Large intestine (tissue), 3 donors: ENCODE data around the gene CXCL14. TPM values are rescaled to one million over a fixed set of nuclear protein-coding genes. Genes with fewer than 3 reads are reported as not detected.

Source experiments
- DNase-seq, 2 donors: peaks; one replicate each; pipeline versions ENCODE4 v3.0.0 to v3.0.0-alpha.2; 2013
- H3K27ac ChIP-seq: one replicate; pipeline ENCODE4 v1.5.1; 2013; ENCODE audit warnings: low read length
- H3K27me3 ChIP-seq: 2 replicates; pipeline ENCODE4 v1.6.1; 2013; ENCODE audit warnings: low read length; ENCODE audit not compliant: control insufficient read depth, insufficient read depth
- H3K36me3 ChIP-seq: 2 replicates; pipeline ENCODE4 v1.6.1; 2013; ENCODE audit warnings: low read length; ENCODE audit not compliant: control insufficient read depth, insufficient read depth
- H3K4me1 ChIP-seq: one replicate; pipeline ENCODE4 v1.6.1; 2013; ENCODE audit warnings: low read length; ENCODE audit not compliant: control insufficient read depth, insufficient read depth
- H3K4me3 ChIP-seq: one replicate; pipeline ENCODE4 v1.5.1; 2013; ENCODE audit warnings: low read length
- H3K9me3 ChIP-seq: one replicate; pipeline ENCODE4 v1.6.1; 2013; ENCODE audit warnings: mild to moderate bottlenecking, low read depth, low read length, moderate library complexity; ENCODE audit not compliant: control insufficient read depth
- WGBS: methylation state at CpG from one replicate; pipeline ENCODE4 v1.1.5; 2013; ENCODE audit warnings: low lambda C conversion rate; ENCODE audit not compliant: insufficient coverage; 5-methylcytosine and 5-hydroxymethylcytosine counted together
- polyA plus RNA-seq: library from polyadenylated mRNA; unstranded; fragments of 120-200 nt; gene quantifications from one replicate; pipeline ENCODE4 v1.2.1, GENCODE V29; 2013

The CXCL14 gene
- polyA plus RNA-seq, 1 donor: 161 TPM

- H3K4me3 ChIP-seq: no peak overlapping the region
- H3K27me3 ChIP-seq: no peaks in the 10 kb centered on the region
- peaks cover 6% of the 10 kb centered on the region for H3K4me1 ChIP-seq
- DNase-seq: no peak
- H3K9me3 ChIP-seq: no peaks in the 10 kb centered on the region
- no peak overlapping the region for H3K27ac ChIP-seq
- H3K36me3 ChIP-seq: no peaks in the 10 kb centered on the region
- WGBS: 86% methylated on average over 2 of the region's 4 CpGs
Observed at GRCh38 chr5:135608761-135609443, 30.1 kb upstream of the CXCL14 start.

GRCh38 chr5:135608361-135608760 is 29.6 kb upstream of the CXCL14 start:
- no peaks in the 10 kb centered on the region for H3K36me3 ChIP-seq
- no CpG with 5 or more reads among the region's 4 CpGs for WGBS

DNA sequence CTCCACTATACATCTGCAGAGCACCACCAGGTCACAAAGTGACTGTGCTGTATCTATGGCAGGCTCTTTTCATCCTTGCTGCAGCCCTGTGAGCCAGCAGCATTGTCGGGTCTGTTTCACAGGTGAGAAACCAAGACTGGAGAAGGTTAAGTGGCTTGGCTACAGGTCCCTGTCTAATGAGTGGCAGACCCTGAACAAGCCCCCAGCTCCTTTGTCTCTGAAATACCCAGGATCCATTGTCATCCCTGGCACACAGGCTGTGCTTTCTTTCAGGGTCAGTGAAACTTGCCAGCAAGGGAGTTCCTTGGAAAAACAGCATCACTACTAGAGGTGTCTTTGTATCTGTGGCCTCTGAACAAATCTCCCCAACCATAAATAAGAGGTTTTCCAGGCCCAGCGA is 27.6 kb upstream of the CXCL14 start:
- no peak for DNase-seq
- Histone ChIP-seq H3K36me3 (no peaks in the 10 kb centered on the region), H3K9me3 (no peaks in the 10 kb centered on the region), H3K27ac (no peak overlapping the region), H3K27me3 (no peaks in the 10 kb centered on the region), H3K4me1 (peaks cover 17% of the 10 kb centered on the region), H3K4me3 (no peak overlapping the region)
- WGBS: no CpG with 5 or more reads among the region's 2 CpGs

More at GRCh38 chr5:135608361-135608760, 29.6 kb upstream of the CXCL14 start:
- H3K27ac ChIP-seq: no peak overlapping the region
- H3K27me3 ChIP-seq: no peaks in the 10 kb centered on the region
- H3K9me3 ChIP-seq: no peaks in the 10 kb centered on the region
- H3K4me3 ChIP-seq: no peak overlapping the region
- no peak for DNase-seq
- peaks cover 11% of the 10 kb centered on the region for H3K4me1 ChIP-seq

GRCh38 chr5:135605221-135605620 is 26.4 kb upstream of the CXCL14 start:
- H3K4me1 ChIP-seq: peaks cover 17% of the 10 kb centered on the region
- H3K9me3 ChIP-seq: no peaks in the 10 kb centered on the region
- H3K36me3 ChIP-seq: no peaks in the 10 kb centered on the region
- H3K27me3 ChIP-seq: no peaks in the 10 kb centered on the region
- DNase-seq: no peak
- WGBS: no CpG with 5 or more reads among the region's 2 CpGs
- no peak overlapping the region for H3K4me3 ChIP-seq
- no peak overlapping the region for H3K27ac ChIP-seq

DNA sequence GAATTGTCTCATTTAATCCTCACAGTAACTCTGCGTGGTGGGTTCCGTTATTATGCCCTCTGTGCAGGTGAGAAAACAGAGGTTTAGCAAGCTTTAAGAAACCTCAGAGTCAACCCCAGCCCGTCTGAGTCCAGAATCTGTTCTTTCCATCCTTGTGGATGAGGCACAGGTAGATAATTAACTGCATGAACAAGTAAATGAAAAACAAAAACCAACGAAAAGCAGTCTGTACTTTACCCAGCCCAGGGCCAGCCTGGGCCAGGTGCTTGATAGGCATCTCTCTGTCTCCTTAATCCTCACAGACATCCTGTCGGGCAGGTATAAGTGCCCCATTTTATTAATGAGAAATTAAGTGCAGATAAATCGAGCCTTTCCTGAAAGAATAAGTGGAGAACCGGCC is 25.3 kb upstream of the CXCL14 start:
- no CpG with 5 or more reads among the region's 7 CpGs for WGBS
- DNase-seq: peak in 1 of 2 donors; percentile 66
- Histone ChIP-seq H3K4me1 (peaks cover 17% of the 10 kb centered on the region), H3K4me3 (no peak overlapping the region), H3K27me3 (peaks cover 3% of the 10 kb centered on the region), H3K27ac (no peak overlapping the region), H3K36me3 (no peaks in the 10 kb centered on the region), H3K9me3 (no peaks in the 10 kb centered on the region)

DNA sequence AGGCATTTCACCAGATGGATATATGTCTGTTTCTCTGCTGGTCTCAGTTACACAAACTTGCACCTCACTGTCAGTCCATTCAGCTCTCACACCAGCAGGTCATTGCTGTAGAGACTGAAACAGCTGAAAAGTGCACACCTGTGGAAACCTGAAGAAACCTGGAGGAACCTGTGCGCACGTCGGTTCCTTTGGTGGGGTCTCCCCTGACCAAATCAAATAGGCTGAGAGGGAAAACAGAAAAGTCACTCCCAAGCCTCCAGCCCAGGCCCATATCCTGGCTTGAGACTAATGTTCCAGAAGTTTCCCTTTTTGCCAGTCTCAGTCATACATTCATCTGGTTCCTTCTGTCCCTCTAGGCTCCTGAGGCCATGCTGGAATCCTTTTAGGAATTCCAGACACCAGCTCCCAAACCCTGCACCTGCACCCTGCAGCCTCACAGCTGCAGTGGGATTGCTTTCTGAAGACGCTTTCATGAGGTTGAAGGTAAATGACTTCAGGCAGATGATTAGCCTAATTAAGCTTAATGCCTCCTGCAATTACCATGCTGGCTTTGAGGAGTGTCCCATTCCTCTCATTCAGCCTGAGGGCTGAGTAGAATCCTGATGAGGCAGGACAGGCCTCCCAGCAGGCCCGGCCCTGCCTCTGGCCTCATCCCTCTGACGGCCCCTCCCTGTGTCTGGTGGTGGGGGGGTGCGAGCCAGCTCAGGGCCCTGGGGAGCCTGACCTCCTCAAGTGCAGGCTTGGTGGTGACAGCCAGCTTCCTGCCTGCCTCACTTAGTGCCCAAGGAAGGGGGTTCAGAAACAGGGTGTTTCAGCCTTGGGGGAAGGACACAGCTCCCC is 24.3 kb upstream of the CXCL14 start:
- no peak overlapping the region for H3K27ac ChIP-seq
- no peaks in the 10 kb centered on the region for H3K9me3 ChIP-seq
- no CpG with 5 or more reads among the region's 7 CpGs for WGBS
- no peak overlapping the region for H3K4me3 ChIP-seq
- no peaks in the 10 kb centered on the region for H3K36me3 ChIP-seq
- peaks cover 17% of the 10 kb centered on the region for H3K4me1 ChIP-seq
- DNase-seq: peak in 1 of 2 donors; percentile 23
- peaks cover 4% of the 10 kb centered on the region for H3K27me3 ChIP-seq

DNA sequence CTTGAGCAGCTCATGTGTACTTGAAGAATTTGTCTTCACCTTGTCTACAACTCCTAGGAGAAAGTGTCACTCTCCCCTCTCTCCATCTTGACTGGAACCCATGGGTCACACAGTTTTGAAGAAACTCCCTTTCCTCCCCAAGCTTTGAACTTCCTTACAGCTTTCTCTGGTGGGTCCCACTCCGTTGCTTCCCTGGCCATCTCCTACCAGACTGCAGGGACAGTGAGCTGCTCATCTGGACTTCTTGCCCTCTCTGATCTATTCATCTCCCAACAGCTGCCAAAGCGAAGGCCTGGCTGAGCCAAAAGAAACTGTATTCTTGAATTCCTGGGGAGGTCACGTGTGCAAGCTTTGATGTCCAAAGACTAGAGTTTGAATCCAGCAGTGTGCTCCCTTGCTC is 22.7 kb upstream of the CXCL14 start:
- H3K27me3 ChIP-seq: peaks cover 4% of the 10 kb centered on the region
- H3K9me3 ChIP-seq: no peaks in the 10 kb centered on the region
- no CpG with 5 or more reads among the region's 3 CpGs for WGBS
- no peak for DNase-seq
- no peak overlapping the region for H3K4me3 ChIP-seq
- no peak overlapping the region for H3K27ac ChIP-seq
- no peaks in the 10 kb centered on the region for H3K36me3 ChIP-seq
- H3K4me1 ChIP-seq: peaks cover 18% of the 10 kb centered on the region

GRCh38 chr5:135600971-135601381 is 22.2 kb upstream of the CXCL14 start:
- peaks cover 4% of the 10 kb centered on the region for H3K27me3 ChIP-seq
- no CpG with 5 or more reads among the region's 6 CpGs for WGBS
- H3K4me3 ChIP-seq: no peak overlapping the region
- no peak overlapping the region for H3K27ac ChIP-seq
- no peaks in the 10 kb centered on the region for H3K9me3 ChIP-seq
- no peak for DNase-seq
- H3K36me3 ChIP-seq: no peaks in the 10 kb centered on the region
- H3K4me1 ChIP-seq: peaks cover 21% of the 10 kb centered on the region

- Histone ChIP-seq H3K27me3 (peaks cover 4% of the 10 kb centered on the region), H3K4me3 (no peak overlapping the region)
- WGBS: 100% methylated on average over 1 of the region's 5 CpGs
Observed at GRCh38 chr5:135600152-135600570, 21.4 kb upstream of the CXCL14 start.

GRCh38 chr5:135599421-135600151 is 20.8 kb upstream of the CXCL14 start:
- H3K9me3 ChIP-seq: no peaks in the 10 kb centered on the region
- WGBS: 80% methylated on average over 1 of the region's 6 CpGs
- no peak for DNase-seq

More at GRCh38 chr5:135600152-135600570, 21.4 kb upstream of the CXCL14 start:
- Histone ChIP-seq H3K27ac (no peak overlapping the region), H3K9me3 (no peaks in the 10 kb centered on the region), H3K36me3 (no peaks in the 10 kb centered on the region), H3K4me1 (peaks cover 21% of the 10 kb centered on the region)
- DNase-seq: no peak

More at GRCh38 chr5:135599421-135600151, 20.8 kb upstream of the CXCL14 start:
- peaks cover 19% of the 10 kb centered on the region for H3K4me1 ChIP-seq
- H3K27ac ChIP-seq: no peak overlapping the region
- H3K36me3 ChIP-seq: no peaks in the 10 kb centered on the region
- peaks cover 4% of the 10 kb centered on the region for H3K27me3 ChIP-seq
- H3K4me3 ChIP-seq: no peak overlapping the region
